H1 (cell line): ENCODE measurements around the gene PPP1CA. TPM values are rescaled to one million over a fixed set of nuclear protein-coding genes. Genes with fewer than 3 reads are reported as not detected.
A peak's percentile ranks its signal among the peaks of the same experiment; 100 is the strongest.

Experiments used
- CTCF ChIA-PET: fragments of 300-600 bp; sonication (Branson Sonifier 250); formaldehyde crosslinking; loops from one replicate; lab custom pipeline; 2021; ENCODE audit not compliant: partially characterized antibody; lab: Charles Lee
- POLR2A ChIA-PET: fragments of 300-600 bp; sonication (Branson Sonifier 250); formaldehyde crosslinking; loops from one replicate; lab custom pipeline; 2021; ENCODE audit warnings: inconsistent platforms; ENCODE audit not compliant: partially characterized antibody; lab: Charles Lee
- DNase-seq, 2 experiments: peaks; one replicate each; pipeline versions ENCODE4 v3.0.0 to v3.0.0-alpha.2; 2010 to 2022; ENCODE audit warnings: low spot score in 2 of 2, low read depth in 1 of 2, mixed read lengths in 1 of 2
- FAIRE-seq: peaks from 2 replicates; lab custom pipeline; 2011; peaks lifted over from hg19 to GRCh38; lab: Jason Lieb, UNC
- H2AFZ ChIP-seq: 2 replicates; pipeline ENCODE4 v1.8.1; 2012; ENCODE audit warnings: low read length, inconsistent platforms
- H2AK5ac ChIP-seq: 2 replicates; pipeline ENCODE4 v1.6.1; 2013; ENCODE audit warnings: low read depth, low read length
- H2BK120ac ChIP-seq: replicated peaks from 2 replicates; pipeline ENCODE3; 2013; ENCODE audit warnings: low read depth, low read length, inconsistent platforms
- H2BK12ac ChIP-seq: 2 replicates; pipeline ENCODE4 v1.6.1; 2013; ENCODE audit warnings: low read depth, low read length
- H2BK15ac ChIP-seq: 2 replicates; pipeline ENCODE4 v1.6.1; 2013; ENCODE audit warnings: low read length
- H2BK20ac ChIP-seq: 2 replicates; pipeline ENCODE4 v1.6.1; 2013; ENCODE audit warnings: low read length
- H2BK5ac ChIP-seq: 2 replicates; pipeline ENCODE4 v1.6.1; 2013; ENCODE audit warnings: low read depth, low read length
- H3K14ac ChIP-seq: 2 replicates; pipeline ENCODE4 v1.6.1; 2013; ENCODE audit warnings: inconsistent platforms; ENCODE audit not compliant: insufficient read length
- H3K18ac ChIP-seq: 2 replicates; pipeline ENCODE4 v1.6.1; 2013; ENCODE audit warnings: low read length; ENCODE audit errors: extremely low read depth
- H3K23ac ChIP-seq: 2 replicates; pipeline ENCODE4 v1.6.1; 2013; ENCODE audit warnings: inconsistent platforms; ENCODE audit not compliant: insufficient read length
- H3K23me2 ChIP-seq: 2 replicates; pipeline ENCODE4 v1.6.1; 2013; ENCODE audit warnings: low read depth, low read length
- H3K27ac ChIP-seq: 2 replicates; pipeline ENCODE4 v1.6.1; 2011; ENCODE audit warnings: low read depth, low read length, inconsistent platforms
- H3K27me3 ChIP-seq, 4 experiments: replicated peaks in 1 of 4; 1 replicate in 1 of 4; 2 replicates in 3 of 4; pipeline versions ENCODE4 v1.6.1 to v1.8.1; 2011 to 2013; ENCODE audit warnings: low read length in 3 of 4, mild to moderate bottlenecking in 3 of 4, inconsistent platforms in 2 of 4, mixed read lengths in 2 of 4, moderate library complexity in 1 of 4; ENCODE audit not compliant: control insufficient read depth in 3 of 4, insufficient read depth in 3 of 4; ENCODE audit errors: extremely low read depth in 1 of 4
- H3K36me3 ChIP-seq, 4 experiments: 2 replicates each; pipeline versions ENCODE4 v1.6.1 to v1.8.1; 2011 to 2013; ENCODE audit warnings: mild to moderate bottlenecking in 4 of 4, low read length in 3 of 4, moderate library complexity in 2 of 4, control low read depth in 1 of 4, inconsistent platforms in 1 of 4; ENCODE audit not compliant: insufficient read depth in 4 of 4, control insufficient read depth in 2 of 4
- H3K4ac ChIP-seq: replicated peaks from 2 replicates; pipeline ENCODE3; 2013; ENCODE audit warnings: low read length, low read depth, mixed read lengths, inconsistent platforms; ENCODE audit not compliant: insufficient read length
- H3K4me1 ChIP-seq, 4 experiments: replicated peaks in 1 of 4; 1 replicate in 1 of 4; 2 replicates in 3 of 4; pipeline versions ENCODE4 v1.6.1 to v1.8.1; 2011 to 2013; ENCODE audit warnings: low read length in 3 of 4, inconsistent platforms in 2 of 4, mixed read lengths in 1 of 4; ENCODE audit not compliant: insufficient read depth in 4 of 4, control insufficient read depth in 3 of 4
- H3K4me2 ChIP-seq, 2 experiments: 2 replicates each; pipeline versions ENCODE4 v1.6.1 to v1.8.1; 2011 to 2013; ENCODE audit warnings: low read depth in 2 of 2, low read length in 2 of 2, control low read depth in 1 of 2, inconsistent platforms in 1 of 2, mild to moderate bottlenecking in 1 of 2; ENCODE audit not compliant: insufficient read depth in 1 of 2
- H3K4me3 ChIP-seq, 4 experiments: fragments of 200-600, 300-600 bp in 1 of 4; sonication (generic), shearing (Covaris generic), sonication (Bioruptor Twin) in 1 of 4; 2 replicates each; pipeline versions ENCODE4 v1.5.1 to v1.8.1; 2011 to 2016; ENCODE audit warnings: low read length in 4 of 4, low read depth in 3 of 4, control low read depth in 2 of 4, inconsistent platforms in 2 of 4, mild to moderate bottlenecking in 2 of 4, mixed read lengths in 1 of 4, moderate library complexity in 1 of 4; ENCODE audit not compliant: insufficient read depth in 2 of 4; ENCODE audit errors: extremely low read depth in 1 of 4
- H3K56ac ChIP-seq: replicated peaks from 2 replicates; pipeline ENCODE3; 2013; ENCODE audit warnings: low read depth, mild to moderate bottlenecking, mixed read lengths, low read length, inconsistent platforms; ENCODE audit not compliant: insufficient read length
- H3K79me1 ChIP-seq: 2 replicates; pipeline ENCODE4 v1.6.1; 2013; ENCODE audit warnings: low read depth, low read length, control low read depth
- H3K79me2 ChIP-seq, 2 experiments: 2 replicates each; pipeline versions ENCODE4 v1.6.1 to v1.8.1; 2012 to 2013; ENCODE audit warnings: low read length in 2 of 2, mild to moderate bottlenecking in 2 of 2, inconsistent platforms in 1 of 2; ENCODE audit not compliant: insufficient read depth in 2 of 2, control insufficient read depth in 1 of 2
- H3K9ac ChIP-seq, 4 experiments: replicated peaks in 1 of 4; 1 replicate in 1 of 4; 2 replicates in 3 of 4; pipeline versions ENCODE4 v1.6.1 to v1.8.1; 2011 to 2013; ENCODE audit warnings: low read depth in 3 of 4, low read length in 3 of 4, control low read depth in 2 of 4, mild to moderate bottlenecking in 2 of 4, moderate library complexity in 2 of 4, inconsistent platforms in 1 of 4; ENCODE audit errors: extremely low read depth in 1 of 4
- H3K9me3 ChIP-seq, 2 experiments: 2 replicates each; pipeline versions ENCODE4 v1.6.1 to v1.8.1; 2012 to 2013; ENCODE audit warnings: mild to moderate bottlenecking in 2 of 2, moderate library complexity in 2 of 2, control low read depth in 1 of 2, inconsistent platforms in 1 of 2, low read depth in 1 of 2, low read length in 1 of 2, mixed read lengths in 1 of 2; ENCODE audit not compliant: insufficient read depth in 2 of 2
- H4K20me1 ChIP-seq, 2 experiments: replicated peaks in 1 of 2; 2 replicates each; pipeline versions ENCODE3 to v1.8.1; 2011 to 2013; ENCODE audit warnings: inconsistent platforms in 2 of 2, low read length in 2 of 2, mild to moderate bottlenecking in 1 of 2; ENCODE audit not compliant: insufficient read depth in 2 of 2, control insufficient read depth in 1 of 2
- H4K5ac ChIP-seq: 2 replicates; pipeline ENCODE4 v1.6.1; 2013; ENCODE audit warnings: low read length, low read depth, mixed read lengths, inconsistent platforms; ENCODE audit not compliant: insufficient read length
- H4K8ac ChIP-seq: 2 replicates; pipeline ENCODE4 v1.8.0; 2013; ENCODE audit warnings: mild to moderate bottlenecking, moderate library complexity, low read length, inconsistent platforms; ENCODE audit not compliant: insufficient read depth; ENCODE audit errors: extremely low read depth
- H4K91ac ChIP-seq: replicated peaks from 2 replicates; pipeline ENCODE3; 2013; ENCODE audit warnings: low read length, mixed read lengths, inconsistent platforms; ENCODE audit not compliant: insufficient read length
- CEBPB ChIP-seq: IDR thresholded peaks from 2 replicates; pipeline ENCODE4 v1.6.1; 2012; ENCODE audit warnings: low read depth, low read length
- CTBP2 ChIP-seq: IDR thresholded peaks from 2 replicates; pipeline ENCODE4 v1.7.0; 2011; ENCODE audit warnings: borderline replicate concordance, mild to moderate bottlenecking, moderate library complexity, mixed read lengths, low read length; ENCODE audit not compliant: insufficient read depth, insufficient read length
- HDAC6 ChIP-seq: IDR thresholded peaks from one replicate; pipeline ENCODE4 v1.7.1; 2012; ENCODE audit warnings: low read depth, mild to moderate bottlenecking, inconsistent platforms, low read length, moderate library complexity
- RXRA ChIP-seq: IDR thresholded peaks from 2 replicates; pipeline ENCODE4 v1.6.1; 2011; ENCODE audit warnings: low read depth, mild to moderate bottlenecking, low read length, moderate library complexity; ENCODE audit not compliant: insufficient read depth
- SAP30 ChIP-seq: fragments of 300-600 bp; sonication (generic); IDR thresholded peaks from 2 replicates; pipeline ENCODE4 v1.7.1; 2012; ENCODE audit warnings: low read length, moderate library complexity, mild to moderate bottlenecking, inconsistent platforms; ENCODE audit not compliant: insufficient read depth, insufficient replicate concordance
- WGBS, 2 experiments: shearing (Covaris generic) in 1 of 2; methylation state at CpG; one replicate each; pipeline versions ENCODE4 v1.1.6 to v1.1.7; 2013 to 2015; ENCODE audit warnings: low lambda C conversion rate in 2 of 2, mixed read lengths in 2 of 2, inconsistent platforms in 1 of 2, low coverage in 1 of 2, missing lambda C conversion rate in 1 of 2; ENCODE audit not compliant: insufficient replicate concordance in 2 of 2, insufficient coverage in 1 of 2, insufficient read length in 1 of 2; ENCODE audit errors: extremely low coverage in 1 of 2, missing lambda C conversion rate in 1 of 2; 5-methylcytosine and 5-hydroxymethylcytosine counted together
- polyA plus RNA-seq, 7 experiments: library from polyadenylated mRNA; depleted of rRNA in 3 of 7; stranded (reverse) in 5 of 7; unstranded in 2 of 7; fragments of >200 nt in 5 of 7; fragments of 200-250 nt in 2 of 7; gene quantifications; 1 replicate in 5 of 7; 2 replicates in 1 of 7; 4 replicates in 1 of 7; pipeline versions ENCODE4 v1.2.1 to v1.2.3, GENCODE V29; 2011 to 2013; ENCODE audit warnings: missing spikeins in 2 of 7, mixed read lengths in 2 of 7
- total RNA-seq: library from RNA; stranded (reverse); fragmentation: NEBNext Ultra II Directional; extraction: Animal tissue kit (Norgen Biotek cat#: 25700); gene quantifications from 2 replicates; pipeline ENCODE4 v1.2.1, GENCODE V29; 2021
- TF ChIP-seq, protein P1 (sequence below): IDR thresholded peaks from 2 replicates; pipeline ENCODE4 v1.6.1; 2012; ENCODE audit warnings: low read length, inconsistent platforms

The PPP1CA gene
- total and polyA plus RNA-seq, 2 of the 8 experiments (the other 6 are each of a cell fraction or from before 2014, with no cell fraction given): 198 to 359 TPM

DNA sequence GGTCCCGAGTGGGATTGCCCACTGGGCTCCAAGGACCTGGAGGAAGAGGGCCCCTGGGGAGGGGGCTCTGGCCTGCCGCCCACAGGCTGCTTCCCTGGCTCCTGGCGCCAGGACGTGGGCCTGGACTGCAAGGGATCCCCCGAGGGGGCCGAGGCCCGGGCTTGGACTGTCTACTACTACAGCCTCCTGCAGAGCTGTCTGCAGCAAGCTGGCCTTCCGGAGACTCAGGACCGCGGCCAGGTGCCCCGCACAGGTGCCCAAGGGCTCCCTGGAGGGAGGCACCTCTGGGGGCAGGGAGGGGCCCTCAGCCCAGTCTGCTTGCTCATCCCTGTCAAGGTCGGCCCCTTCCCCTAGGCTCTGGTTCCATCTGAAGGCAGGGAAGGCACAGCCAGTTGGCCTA is 15.8 kb upstream of the PPP1CA start:
- peaks cover 4 to 15% (median 11%) of the 10 kb centered on the region in 4 experiments for H3K4me1 ChIP-seq
- CTCF ChIA-PET: interaction anchor here (0.7 to 1.6 kb wide), 7 partner anchors 13 to 66 kb away, joined by 3 to 5 read pairs (median 4); partner anchors contain the start of genes PPP1CA, TBC1D10C and TMEM134
- no peak overlapping the region for H3K4me2 ChIP-seq
- H3K36me3 ChIP-seq: no peaks in the 10 kb centered on the region
- H2BK120ac ChIP-seq: no peak overlapping the region
- no peak overlapping the region for H4K8ac ChIP-seq
- no peak overlapping the region for H2BK5ac ChIP-seq
- FAIRE-seq: no peak
- H2BK20ac ChIP-seq: no peak overlapping the region
- no peak overlapping the region for H3K27ac ChIP-seq
- peaks cover 0 to 3% of the 10 kb centered on the region in 2 experiments for H4K20me1 ChIP-seq
- H3K79me2 ChIP-seq: no peaks in the 10 kb centered on the region
- H2BK15ac ChIP-seq: 0 out of 2 replicates have a peak overlapping the region, but pooled peaks have one; percentile 46
- H2AFZ ChIP-seq: no peak overlapping the region
- H3K56ac ChIP-seq: no peak overlapping the region
- no peak overlapping the region for H3K4me3 ChIP-seq
- H2AK5ac ChIP-seq: no peak overlapping the region; the same call in 1 of the 2 replicates
- no peak for DNase-seq
- POLR2A ChIA-PET: interaction anchor here (1.6 to 10.2 kb wide), 4 partner anchors 10 to 67 kb away, joined by 3 to 104 read pairs (median 4); partner anchors contain the start of genes PTPRCAP and TBC1D10C
- no peak overlapping the region for H2BK12ac ChIP-seq
- H3K9ac ChIP-seq: no peak overlapping the region
- H4K5ac ChIP-seq: no peak overlapping the region
- no peaks in the 10 kb centered on the region for H3K9me3 ChIP-seq
- H3K79me1 ChIP-seq: no peaks in the 10 kb centered on the region
- H3K14ac ChIP-seq: no peak overlapping the region
- peak overlapping the region; percentile 91 for H3K4ac ChIP-seq
- H3K23me2 ChIP-seq: peaks cover 12% of the 10 kb centered on the region; the same call in 1 of the 2 replicates
- 86% methylated on average over 12 of the region's 12 CpGs; no CpG with 5 or more reads in 1 of the 2 experiments for WGBS, 2 experiments
- H3K27me3 ChIP-seq: peaks cover 0 to 11% (median 7%) of the 10 kb centered on the region in 4 experiments; a peak in 5 of 7 replicates
- TF ChIP-seq CEBPB: no peak
- TF ChIP-seq, protein P1, sequence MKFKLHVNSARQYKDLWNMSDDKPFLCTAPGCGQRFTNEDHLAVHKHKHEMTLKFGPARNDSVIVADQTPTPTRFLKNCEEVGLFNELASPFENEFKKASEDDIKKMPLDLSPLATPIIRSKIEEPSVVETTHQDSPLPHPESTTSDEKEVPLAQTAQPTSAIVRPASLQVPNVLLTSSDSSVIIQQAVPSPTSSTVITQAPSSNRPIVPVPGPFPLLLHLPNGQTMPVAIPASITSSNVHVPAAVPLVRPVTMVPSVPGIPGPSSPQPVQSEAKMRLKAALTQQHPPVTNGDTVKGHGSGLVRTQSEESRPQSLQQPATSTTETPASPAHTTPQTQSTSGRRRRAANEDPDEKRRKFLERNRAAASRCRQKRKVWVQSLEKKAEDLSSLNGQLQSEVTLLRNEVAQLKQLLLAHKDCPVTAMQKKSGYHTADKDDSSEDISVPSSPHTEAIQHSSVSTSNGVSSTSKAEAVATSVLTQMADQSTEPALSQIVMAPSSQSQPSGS: no peak
- TF ChIP-seq RXRA: no peak
- TF ChIP-seq SAP30: no peak
- no peak for TF ChIP-seq HDAC6
- TF ChIP-seq CTBP2: no peak
- H3K23ac ChIP-seq: no peak overlapping the region
- no peak overlapping the region for H3K18ac ChIP-seq
- H4K91ac ChIP-seq: no peak overlapping the region
